ENCODE results near the gene PSME3IP1.

GRCh38 chr16:57229079-57229478, 43.2 kb upstream of the PSME3IP1 start:
- TF ChIP-seq CTCF (IDR thresholded peaks at IDR 0.05) (no peak), POLR2A (IDR thresholded peaks at IDR 0.05) (no peak), POLR2AphosphoS5 (IDR thresholded peaks at IDR 0.05) (no peak)

Data from breast epithelium (tissue), 3 donors.